Measurements from ENCODE around the gene PLAGL2. TPM values are rescaled to one million over a fixed set of nuclear protein-coding genes. Genes with fewer than 3 reads are reported as not detected.

The PLAGL2 gene
- total RNA-seq, 1 donor from 2014 or later: 70.4 TPM

GRCh38 chr20:32205110-32205842 is 2.3 kb downstream of the PLAGL2 start:
- Mint-ChIP-seq H3K27ac (ENCODE audit: unreplicated experiment) (peak overlapping the region; percentile 29), H3K4me3 (peak overlapping the region; percentile 99), H3K27me3 (ENCODE audit: low read depth) (no peaks in the 10 kb centered on the region), H3K36me3 (ENCODE audit: low read depth) (peaks cover 3% of the 10 kb centered on the region), H3K4me1 (peaks cover 67% of the 10 kb centered on the region), H3K9me3 (no peaks in the 10 kb centered on the region)
- no peak for DNase-seq (ENCODE audit: low read depth, low spot score)
- TF ChIP-seq CTCF (conservative IDR thresholded peaks at IDR 0.05): no peak

- Mint-ChIP-seq H3K36me3 (ENCODE audit: low read depth) (peaks cover 3% of the 10 kb centered on the region), H3K27me3 (ENCODE audit: low read depth) (no peaks in the 10 kb centered on the region), H3K4me1 (peaks cover 59% of the 10 kb centered on the region), H3K9me3 (no peaks in the 10 kb centered on the region), H3K4me3 (peak overlapping the region; percentile 99), H3K27ac (ENCODE audit: unreplicated experiment) (peak overlapping the region; percentile 76)
- DNase-seq (ENCODE audit: low read depth, low spot score): no peak
- TF ChIP-seq CTCF (conservative IDR thresholded peaks at IDR 0.05): no peak
Measured at GRCh38 chr20:32204205-32205109, 3.1 kb downstream of the PLAGL2 start.

- peak overlapping the region; percentile 99 for H3K4me3 Mint-ChIP-seq
- H3K27ac Mint-ChIP-seq (ENCODE audit: unreplicated experiment): peak overlapping the region; percentile 76
- no peak for DNase-seq (ENCODE audit: low read depth, low spot score)
- no peaks in the 10 kb centered on the region for H3K9me3 Mint-ChIP-seq
- H3K4me1 Mint-ChIP-seq: peaks cover 50% of the 10 kb centered on the region
- no peak for TF ChIP-seq CTCF (conservative IDR thresholded peaks at IDR 0.05)
- H3K36me3 Mint-ChIP-seq (ENCODE audit: low read depth): peaks cover 6% of the 10 kb centered on the region
- no peaks in the 10 kb centered on the region for H3K27me3 Mint-ChIP-seq (ENCODE audit: low read depth)
Measured at GRCh38 chr20:32203356-32204204, 4.0 kb downstream of the PLAGL2 start.

- Mint-ChIP-seq H3K36me3 (ENCODE audit: low read depth) (peaks cover 14% of the 10 kb centered on the region), H3K4me3 (no peak overlapping the region), H3K4me1 (peaks cover 44% of the 10 kb centered on the region), H3K9me3 (no peaks in the 10 kb centered on the region), H3K27me3 (ENCODE audit: low read depth) (no peaks in the 10 kb centered on the region), H3K27ac (ENCODE audit: unreplicated experiment) (no peak overlapping the region)
- DNase-seq (ENCODE audit: low read depth, low spot score): no peak
- no peak for TF ChIP-seq CTCF (conservative IDR thresholded peaks at IDR 0.05)
Measured at GRCh38 chr20:32201977-32202363, 5.6 kb downstream of the PLAGL2 start.

- DNase-seq (ENCODE audit: low read depth, low spot score): no peak
- H3K36me3 Mint-ChIP-seq (ENCODE audit: low read depth): peaks cover 14% of the 10 kb centered on the region
- H3K9me3 Mint-ChIP-seq: no peaks in the 10 kb centered on the region
- H3K4me3 Mint-ChIP-seq: no peak overlapping the region
- H3K4me1 Mint-ChIP-seq: peaks cover 39% of the 10 kb centered on the region
- no peaks in the 10 kb centered on the region for H3K27me3 Mint-ChIP-seq (ENCODE audit: low read depth)
- H3K27ac Mint-ChIP-seq (ENCODE audit: unreplicated experiment): no peak overlapping the region
- no peak for TF ChIP-seq CTCF (conservative IDR thresholded peaks at IDR 0.05)
Measured at GRCh38 chr20:32201296-32201976, 6.1 kb downstream of the PLAGL2 start.
